MM.1S (cell line): Measurements from ENCODE around the gene NCR2.

ENCODE experiments used
- DNase-seq: peaks from one replicate; pipeline ENCODE4 v3.0.0-alpha.2; 2015
- H2AFZ ChIP-seq: fragments of 300-600 bp; sonication (generic); 2 replicates; pipeline ENCODE4 v1.6.0; 2016; ENCODE audit warnings: antibody characterized with exemption, low read length
- H3F3A ChIP-seq: fragments of 300-600 bp; sonication (generic); 2 replicates; pipeline ENCODE4 v1.6.1; 2016; ENCODE audit warnings: mild to moderate bottlenecking, antibody characterized with exemption, low read length, moderate library complexity, mixed read lengths; ENCODE audit not compliant: insufficient read depth
- H3K27ac ChIP-seq: fragments of 300-600 bp; sonication (generic); 2 replicates; pipeline ENCODE4 v1.5.1; 2016; ENCODE audit warnings: mild to moderate bottlenecking, low read length
- H3K27me3 ChIP-seq: fragments of 300-600 bp; sonication (generic); replicated peaks from 2 replicates; pipeline ENCODE4 v1.6.0; 2016; ENCODE audit warnings: low read length; ENCODE audit not compliant: insufficient read depth
- H3K36me3 ChIP-seq: fragments of 300-600 bp; sonication (generic); replicated peaks from 2 replicates; pipeline ENCODE4 v1.6.1; 2016; ENCODE audit warnings: mild to moderate bottlenecking, low read length, mixed read lengths; ENCODE audit not compliant: insufficient read depth
- H3K4me1 ChIP-seq: fragments of 300-600 bp; sonication (generic); 2 replicates; pipeline ENCODE4 v1.6.1; 2016; ENCODE audit warnings: low read length, mixed read lengths
- H3K4me2 ChIP-seq: fragments of 300-600 bp; sonication (generic); 2 replicates; pipeline ENCODE4 v1.6.0; 2016; ENCODE audit warnings: low read depth, low read length
- H3K4me3 ChIP-seq: fragments of 300-600 bp; sonication (generic); 2 replicates; pipeline ENCODE4 v1.5.1; 2016; ENCODE audit warnings: low read length, mixed read lengths
- H3K79me2 ChIP-seq: fragments of 300-600 bp; sonication (generic); 2 replicates; pipeline ENCODE4 v1.6.1; 2016; ENCODE audit warnings: mixed run types, low read length, mixed read lengths
- H3K9ac ChIP-seq: fragments of 300-600 bp; sonication (generic); 2 replicates; pipeline ENCODE4 v1.6.1; 2016; ENCODE audit warnings: low read length, mixed read lengths
- H3K9me2 ChIP-seq: fragments of 300-600 bp; sonication (generic); replicated peaks from 2 replicates; pipeline ENCODE4 v1.6.1; 2016; ENCODE audit warnings: mild to moderate bottlenecking, low read length, mixed read lengths; ENCODE audit not compliant: insufficient read depth
- H3K9me3 ChIP-seq: fragments of 300-600 bp; sonication (generic); replicated peaks from 2 replicates; pipeline ENCODE4 v1.6.1; 2016; ENCODE audit warnings: mild to moderate bottlenecking, low read length, mixed read lengths; ENCODE audit not compliant: insufficient read depth
- H4K20me1 ChIP-seq: fragments of 300-600 bp; sonication (generic); 2 replicates; pipeline ENCODE4 v1.6.1; 2016; ENCODE audit warnings: mild to moderate bottlenecking, low read length, moderate library complexity, mixed read lengths; ENCODE audit not compliant: insufficient read depth
- CTCF ChIP-seq: fragments of 300-600 bp; sonication (generic); IDR thresholded peaks from 2 replicates; pipeline ENCODE4 v1.5.1; 2016; ENCODE audit warnings: antibody characterized with exemption, low read length, mixed read lengths
- EZH2 ChIP-seq: fragments of 300-600 bp; sonication (generic); optimal IDR thresholded peaks from 2 replicates; pipeline ENCODE3; 2017; ENCODE audit warnings: low read depth, mild to moderate bottlenecking, antibody characterized with exemption, low read length, mixed read lengths
- EZH2phosphoT487 ChIP-seq: fragments of 300-600 bp; sonication (generic); IDR thresholded peaks from 2 replicates; pipeline ENCODE4 v1.6.1; 2018; ENCODE audit warnings: antibody characterized with exemption, low read length

Gene NCR2, protein sequence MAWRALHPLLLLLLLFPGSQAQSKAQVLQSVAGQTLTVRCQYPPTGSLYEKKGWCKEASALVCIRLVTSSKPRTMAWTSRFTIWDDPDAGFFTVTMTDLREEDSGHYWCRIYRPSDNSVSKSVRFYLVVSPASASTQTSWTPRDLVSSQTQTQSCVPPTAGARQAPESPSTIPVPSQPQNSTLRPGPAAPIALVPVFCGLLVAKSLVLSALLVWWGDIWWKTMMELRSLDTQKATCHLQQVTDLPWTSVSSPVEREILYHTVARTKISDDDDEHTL

GRCh38 chr6:41335296-41335695 is at the start of gene NCR2:
Gene NCR2, plus strand, starts transcription at chr6:41335608. Its CDS starts 269 bp downstream, at chr6:41335877.
- Histone ChIP-seq H3K9me3 (no peaks in the 10 kb centered on the region), H3K9me2 (no peaks in the 10 kb centered on the region), H3F3A (no peaks in the 10 kb centered on the region), H3K4me3 (no peak within 1 kb of the TSS), H3K4me1 (no peaks in the 10 kb centered on the region), H3K27ac (no peak within 1 kb of the TSS), H3K36me3 (no peaks in the 10 kb centered on the region), H3K9ac (no peak within 1 kb of the TSS), H3K27me3 (no peaks in the 10 kb centered on the region), H3K79me2 (no peaks in the 10 kb centered on the region), H3K4me2 (no peak within 1 kb of the TSS), H2AFZ (no peak within 1 kb of the TSS; the same call in 1 of the 2 replicates), H4K20me1 (no peaks in the 10 kb centered on the region)
- DNase-seq: no peak
- TF ChIP-seq EZH2phosphoT487 (no peak), CTCF (no peak), EZH2 (no peak)

GRCh38 chr6:41286544-41287346 is 48.7 kb upstream of the NCR2 start, which contains the start of gene TREM1:
Gene TREM1, minus strand, starts transcription at chr6:41286682. Its CDS starts 27 bp downstream, at chr6:41286655.
- Histone ChIP-seq H3K36me3 (no peaks in the 10 kb centered on the region), H3K9ac (no peak within 1 kb of the TSS), H3K4me2 (no peak within 1 kb of the TSS), H4K20me1 (no peaks in the 10 kb centered on the region), H3K27ac (no peak within 1 kb of the TSS), H3K4me3 (no peak within 1 kb of the TSS), H3K4me1 (peaks cover 10% of the 10 kb centered on the region), H2AFZ (no peak within 1 kb of the TSS), H3K27me3 (no peaks in the 10 kb centered on the region), H3K79me2 (no peaks in the 10 kb centered on the region), H3F3A (no peaks in the 10 kb centered on the region), H3K9me3 (no peaks in the 10 kb centered on the region), H3K9me2 (no peaks in the 10 kb centered on the region)
- DNase-seq: no peak
- TF ChIP-seq EZH2phosphoT487 (no peak), EZH2 (no peak), CTCF (no peak)

- Histone ChIP-seq H3K4me2 (peak overlapping the region; percentile 17), H3K36me3 (no peaks in the 10 kb centered on the region), H3K27ac (no peak overlapping the region), H3K9me2 (no peaks in the 10 kb centered on the region), H3K4me3 (no peak overlapping the region), H4K20me1 (no peaks in the 10 kb centered on the region), H3F3A (no peaks in the 10 kb centered on the region), H3K9me3 (no peaks in the 10 kb centered on the region), H3K79me2 (no peaks in the 10 kb centered on the region), H2AFZ (no peak overlapping the region), H3K4me1 (peaks cover 10% of the 10 kb centered on the region), H3K27me3 (no peaks in the 10 kb centered on the region), H3K9ac (no peak overlapping the region; the same call in 1 of the 2 replicates)
- peak; percentile 70 for DNase-seq
- TF ChIP-seq EZH2: no peak
- no peak for TF ChIP-seq CTCF
- TF ChIP-seq EZH2phosphoT487: no peak
Measured at GRCh38 chr6:41288030-41288753, 47.2 kb upstream of the NCR2 start.
